Activated CD4-positive, alpha-beta T cell treated with anti-CD3 and anti-CD28 coated beads, Interleukin-2, amount 10 ng/mL, durations not matched to agents 24 days and 14 days (primary cell): ENCODE data around the gene GSC. TPM values are rescaled to one million over a fixed set of nuclear protein-coding genes. Genes with fewer than 3 reads are reported as not detected.

ENCODE experiments used
- DNase-seq: peaks from one replicate; pipeline ENCODE4 v3.0.0; 2022
- H3K27ac Mint-ChIP-seq: one replicate; pipeline ENCODE4 v1.8.0; 2022; ENCODE audit warnings: mild to moderate bottlenecking, mixed read lengths
- H3K27me3 Mint-ChIP-seq: one replicate; pipeline ENCODE4 v1.8.0; 2022; ENCODE audit warnings: mixed read lengths
- H3K36me3 Mint-ChIP-seq: one replicate; pipeline ENCODE4 v1.8.0; 2022; ENCODE audit warnings: low read depth, mild to moderate bottlenecking, mixed read lengths
- H3K4me1 Mint-ChIP-seq: one replicate; pipeline ENCODE4 v1.8.0; 2021; ENCODE audit warnings: mixed read lengths
- H3K4me3 Mint-ChIP-seq: one replicate; pipeline ENCODE4 v1.8.0; 2022; ENCODE audit warnings: mild to moderate bottlenecking, moderate library complexity, mixed read lengths
- H3K9me3 Mint-ChIP-seq: one replicate; pipeline ENCODE4 v1.8.0; 2021; ENCODE audit warnings: mixed read lengths
- intact Hi-C: fragments of 100-400 bp; cut with micrococcal nuclease; formaldehyde crosslinking; loops from one replicate; pipeline ENCODE4 v1.15.1; 2023
- total RNA-seq: library from RNA; stranded (reverse); gene quantifications from 2 replicates; pipeline ENCODE4 v1.2.3, GENCODE V29; 2022

Gene GSC
- total RNA-seq, 1 donor from 2014 or later = not detected

DNA sequence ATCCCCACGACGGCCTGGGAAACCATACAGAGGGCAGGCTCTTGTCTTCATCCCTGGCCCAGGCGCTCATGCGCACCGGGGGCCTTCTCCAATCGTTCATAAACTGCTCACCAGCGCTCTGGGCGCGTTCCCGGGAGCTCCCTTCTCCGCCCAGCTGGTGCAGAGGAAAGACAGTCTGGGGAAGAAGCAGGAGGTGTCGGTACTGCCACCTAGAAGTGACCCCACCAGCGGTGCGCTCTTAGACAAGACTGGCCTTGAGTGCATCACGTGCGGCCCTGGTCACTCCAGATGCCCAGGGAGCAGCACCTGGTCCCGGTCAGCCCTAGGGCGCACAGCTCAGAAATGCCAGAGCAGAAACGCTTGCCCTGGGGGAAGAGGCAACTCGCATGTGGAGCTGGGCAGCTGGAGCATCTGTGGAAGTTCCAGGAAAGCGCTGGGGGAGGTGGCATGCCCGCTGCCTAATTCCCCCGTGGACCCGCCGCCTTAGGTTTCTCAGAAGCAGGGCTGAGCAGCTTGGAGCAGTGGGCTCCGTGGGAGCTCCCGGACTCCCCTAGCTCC lies 2.5 kb downstream of the GSC start:
- Mint-ChIP-seq H3K9me3 (peaks cover 9% of the 10 kb centered on the region), H3K27ac (no peak overlapping the region), H3K27me3 (peaks cover 82% of the 10 kb centered on the region), H3K4me3 (peak overlapping the region; percentile 23), H3K4me1 (peaks cover 9% of the 10 kb centered on the region), H3K36me3 (peaks cover 6% of the 10 kb centered on the region)
- DNase-seq = no peak
- intact Hi-C loops = no loop called here

DNA sequence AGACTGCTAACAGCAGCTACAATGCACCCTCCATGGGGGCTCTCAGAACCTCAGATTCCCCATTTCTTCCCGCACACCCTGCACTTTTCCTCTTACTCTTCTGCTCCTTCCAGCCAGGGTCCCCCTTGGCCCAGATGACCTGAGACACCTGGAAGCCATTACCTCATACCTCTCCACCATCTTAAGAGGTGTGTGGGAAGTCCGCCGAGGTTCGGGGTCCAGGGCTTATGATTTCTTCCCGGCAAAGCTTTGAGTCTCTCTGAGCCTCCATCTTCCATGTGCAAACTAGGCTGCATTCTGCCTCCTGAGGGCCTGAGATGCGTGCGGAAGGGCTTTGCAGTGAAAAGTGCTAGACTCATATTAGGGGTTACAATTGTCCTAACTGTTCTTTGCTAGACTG lies 5.3 kb downstream of the GSC start:
- H3K27ac Mint-ChIP-seq = no peak overlapping the region
- H3K4me3 Mint-ChIP-seq = no peak overlapping the region
- no peak for DNase-seq
- no peaks in the 10 kb centered on the region for H3K9me3 Mint-ChIP-seq
- no peaks in the 10 kb centered on the region for H3K36me3 Mint-ChIP-seq
- peaks cover 7% of the 10 kb centered on the region for H3K4me1 Mint-ChIP-seq
- intact Hi-C loops = no loop called here
- H3K27me3 Mint-ChIP-seq = peaks cover 65% of the 10 kb centered on the region

DNA sequence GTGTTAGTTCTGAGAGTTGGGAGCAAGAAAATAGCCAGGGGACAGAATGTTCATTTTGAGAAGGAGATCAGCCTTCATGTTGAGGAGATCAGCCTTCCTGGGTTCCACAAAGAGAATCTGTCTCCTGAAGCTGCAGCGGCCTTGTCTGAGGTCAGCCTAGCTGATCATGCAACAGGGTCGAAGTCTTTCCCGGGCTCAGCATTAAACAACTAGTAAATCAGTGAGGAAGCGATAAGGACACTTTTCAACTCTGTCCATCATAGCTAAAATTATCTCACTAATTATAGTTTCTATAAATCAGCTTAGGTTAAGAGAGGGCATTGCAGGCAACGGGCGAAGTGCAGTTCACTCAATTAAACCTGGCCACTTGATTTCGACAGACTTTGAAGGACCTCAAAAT lies 7.5 kb downstream of the GSC start:
- Mint-ChIP-seq H3K4me1 (no peaks in the 10 kb centered on the region), H3K27ac (no peak overlapping the region), H3K9me3 (no peaks in the 10 kb centered on the region), H3K27me3 (peaks cover 50% of the 10 kb centered on the region), H3K36me3 (no peaks in the 10 kb centered on the region), H3K4me3 (no peak overlapping the region)
- DNase-seq = no peak
- intact Hi-C loops = no loop called here

DNA sequence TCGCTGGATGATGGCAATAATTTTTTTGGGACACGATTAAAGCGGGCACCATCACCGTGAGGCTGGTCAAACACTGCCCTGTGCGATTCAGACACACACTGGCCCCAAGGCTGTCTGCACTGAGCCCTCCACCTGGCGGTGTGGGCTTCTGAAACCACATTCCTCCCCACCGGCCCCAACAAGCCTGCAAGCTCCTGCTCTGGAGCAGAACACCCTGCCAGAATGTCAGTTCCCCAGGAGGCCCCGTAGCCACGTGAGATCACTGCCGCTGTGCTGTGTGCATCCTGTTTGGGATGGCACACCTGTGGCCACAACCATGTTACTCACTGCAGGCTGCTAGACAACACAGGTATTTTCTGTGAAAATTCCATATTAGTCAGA lies 7.9 kb downstream of the GSC start:
- Mint-ChIP-seq H3K9me3 (no peaks in the 10 kb centered on the region), H3K4me3 (no peak overlapping the region), H3K27ac (no peak overlapping the region), H3K4me1 (no peaks in the 10 kb centered on the region), H3K36me3 (no peaks in the 10 kb centered on the region), H3K27me3 (peaks cover 46% of the 10 kb centered on the region)
- intact Hi-C loops = no loop called here
- no peak for DNase-seq

DNA sequence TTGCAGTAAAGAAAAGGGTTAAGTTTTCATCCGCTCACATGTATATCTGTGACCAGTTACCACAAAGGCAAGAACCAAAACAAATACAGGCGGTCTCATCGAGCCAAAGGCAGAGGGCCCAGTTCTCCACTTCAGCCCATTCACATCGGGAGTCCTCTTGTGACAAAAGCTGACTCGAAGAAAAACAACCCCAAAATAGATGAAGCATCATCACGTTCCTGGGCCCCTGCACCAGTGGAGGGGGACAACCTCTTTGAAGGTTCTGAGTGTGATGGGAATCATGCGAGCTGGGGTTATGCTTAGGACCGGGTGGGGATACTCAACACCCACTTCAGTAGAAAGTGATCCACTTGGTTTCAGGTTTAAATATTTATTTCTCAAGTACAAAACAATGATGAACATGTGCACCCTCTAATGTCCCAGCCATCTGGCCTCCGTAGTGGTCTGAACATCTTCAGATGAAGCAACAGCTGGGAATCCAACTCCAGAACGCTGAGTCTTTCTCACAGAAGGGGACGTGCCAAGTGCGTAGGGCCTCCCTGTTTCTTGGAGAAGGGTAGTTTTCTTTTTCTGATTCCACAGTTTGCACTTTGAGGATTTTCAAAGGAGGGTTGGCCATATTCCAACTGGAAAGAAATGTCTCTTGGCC lies 8.4 kb downstream of the GSC start:
- no peak for DNase-seq

DNA sequence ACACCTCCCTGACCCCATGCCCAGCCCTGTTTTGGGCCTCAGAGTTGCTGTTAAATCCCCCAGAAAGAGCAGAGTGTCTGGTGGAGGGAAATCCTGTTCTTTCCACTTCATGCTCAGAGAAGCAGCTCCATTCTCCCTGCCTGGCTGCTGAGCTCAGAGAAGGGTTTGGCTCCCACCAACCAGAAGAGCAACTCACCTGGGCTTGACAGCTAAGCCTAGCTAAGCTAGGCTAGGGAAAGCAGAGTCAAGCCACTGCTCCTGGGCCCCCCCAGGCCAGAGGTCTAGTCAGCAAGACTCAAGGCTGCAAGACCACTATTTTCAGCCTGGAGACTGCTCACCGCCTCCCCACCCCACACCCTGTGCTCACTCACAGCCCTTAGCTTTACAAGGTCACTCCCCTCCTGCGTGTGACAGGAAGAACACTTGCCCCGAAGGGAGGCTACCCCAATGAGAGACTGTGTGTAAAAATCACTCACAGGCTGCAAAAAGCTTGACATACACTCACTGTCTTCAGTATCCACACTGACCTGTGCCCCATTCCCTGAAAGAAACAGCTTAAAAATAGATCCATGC lies 13.5 kb downstream of the GSC start:
- intact Hi-C loops = no loop called here
- Mint-ChIP-seq H3K9me3 (no peaks in the 10 kb centered on the region), H3K27ac (no peak overlapping the region), H3K27me3 (peaks cover 2% of the 10 kb centered on the region), H3K4me3 (no peak overlapping the region), H3K36me3 (no peaks in the 10 kb centered on the region), H3K4me1 (no peaks in the 10 kb centered on the region)
- DNase-seq = no peak

More for the DNA sequence above, 8.4 kb downstream of the GSC start:
- Mint-ChIP-seq H3K36me3 (no peaks in the 10 kb centered on the region), H3K4me3 (no peak overlapping the region), H3K9me3 (no peaks in the 10 kb centered on the region), H3K4me1 (no peaks in the 10 kb centered on the region), H3K27me3 (peaks cover 42% of the 10 kb centered on the region), H3K27ac (no peak overlapping the region)
- intact Hi-C loops = no loop called here

DNA sequence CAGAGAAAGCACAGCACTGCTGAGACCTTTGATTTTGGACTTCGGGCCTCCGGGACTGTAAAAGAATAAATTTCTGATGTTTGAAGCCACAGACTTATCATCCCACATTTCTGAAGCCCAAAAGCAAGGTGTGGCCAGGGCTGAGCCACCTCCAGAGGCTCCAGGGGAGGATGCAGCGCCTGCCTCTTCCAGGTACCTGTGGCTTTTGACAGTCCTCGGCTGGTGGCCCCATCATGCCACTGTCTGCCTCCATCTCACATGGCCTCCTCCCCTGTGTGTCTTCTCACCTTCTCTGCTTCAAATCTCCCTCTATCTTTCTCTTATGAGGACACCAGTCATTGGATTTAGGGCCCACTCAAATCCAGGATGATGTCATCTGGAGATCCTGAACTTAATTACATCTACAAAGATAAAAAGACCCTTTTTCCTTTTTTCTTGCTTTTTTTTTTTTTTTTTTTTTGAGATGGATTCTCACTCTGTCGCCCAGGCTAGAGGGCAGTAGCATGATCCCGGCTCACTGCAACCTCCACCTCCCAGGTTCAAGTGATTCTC lies 15.4 kb downstream of the GSC start:
- no peak for DNase-seq
- H3K4me3 Mint-ChIP-seq = no peak overlapping the region
- no peaks in the 10 kb centered on the region for H3K36me3 Mint-ChIP-seq
- H3K27ac Mint-ChIP-seq = no peak overlapping the region
- no peaks in the 10 kb centered on the region for H3K9me3 Mint-ChIP-seq
- peaks cover 2% of the 10 kb centered on the region for H3K27me3 Mint-ChIP-seq
- intact Hi-C loops = no loop called here
- no peaks in the 10 kb centered on the region for H3K4me1 Mint-ChIP-seq

DNA sequence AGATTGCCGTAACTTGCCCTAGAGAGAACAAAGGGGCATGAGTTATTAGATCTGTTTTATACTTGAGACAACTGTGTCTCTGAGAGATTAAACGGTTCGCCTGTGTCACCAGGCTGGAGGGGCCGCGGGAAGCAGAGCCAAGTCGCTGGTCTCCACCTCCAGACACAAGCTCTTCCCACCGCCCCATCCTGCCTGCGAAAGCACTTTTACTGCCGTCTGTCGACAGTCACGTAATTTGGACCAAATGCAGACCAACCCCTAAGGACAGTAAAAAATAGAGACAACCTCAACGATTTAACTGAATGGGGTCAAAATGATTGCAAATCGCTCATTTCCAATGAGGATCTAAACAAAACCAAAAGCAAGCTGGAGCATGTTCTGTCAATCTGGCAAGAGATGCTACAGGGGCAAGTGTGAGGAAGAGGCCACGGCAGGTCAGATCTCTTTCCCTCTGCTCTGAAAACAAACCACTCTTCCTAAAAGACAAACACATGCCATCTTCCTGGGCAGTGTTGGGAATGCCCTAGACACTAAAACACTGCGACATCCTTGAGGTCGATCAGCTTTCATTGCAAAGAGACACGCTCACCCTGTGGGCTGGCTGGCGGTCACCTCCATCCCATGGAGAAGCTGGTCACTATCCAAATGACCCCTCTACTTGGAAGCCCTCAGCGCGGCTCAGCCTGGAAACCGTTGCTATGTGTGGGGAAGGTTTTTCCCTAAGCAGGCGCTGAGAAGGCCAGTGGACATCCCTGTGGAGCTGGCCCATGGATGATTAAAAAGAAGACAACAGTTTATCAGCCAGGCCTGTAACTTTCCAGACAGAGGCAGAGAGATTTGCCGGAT lies 17.1 kb downstream of the GSC start:
- no peak overlapping the region for H3K27ac Mint-ChIP-seq
- no peak for DNase-seq
- H3K27me3 Mint-ChIP-seq = peaks cover 2% of the 10 kb centered on the region
- no peak overlapping the region for H3K4me3 Mint-ChIP-seq
- no peaks in the 10 kb centered on the region for H3K4me1 Mint-ChIP-seq
- intact Hi-C loops = no loop called here
- H3K36me3 Mint-ChIP-seq = no peaks in the 10 kb centered on the region
- H3K9me3 Mint-ChIP-seq = no peaks in the 10 kb centered on the region

DNA sequence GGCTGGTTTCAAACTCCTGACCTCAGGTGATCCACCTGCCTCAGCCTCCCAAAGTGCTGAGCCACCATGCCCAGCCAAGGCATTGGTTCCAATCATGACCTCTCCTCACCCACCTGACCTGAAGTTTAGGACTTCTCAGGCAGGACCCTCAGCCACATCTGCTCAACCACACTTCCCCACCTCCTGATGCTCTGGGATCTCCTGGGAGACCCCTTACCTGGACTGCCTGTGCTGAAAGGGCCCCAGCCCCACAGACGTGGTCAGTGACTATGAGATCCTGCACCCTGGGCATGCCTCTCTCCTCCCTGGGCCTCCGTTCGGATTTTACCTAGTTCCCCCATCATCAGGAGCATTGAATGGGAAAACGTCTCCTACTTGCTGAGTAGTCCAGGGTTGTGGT lies 18.0 kb downstream of the GSC start:
- H3K4me3 Mint-ChIP-seq = no peak overlapping the region
- DNase-seq = no peak
- intact Hi-C loops = no loop called here
- H3K9me3 Mint-ChIP-seq = no peaks in the 10 kb centered on the region
- H3K27ac Mint-ChIP-seq = no peak overlapping the region
- H3K36me3 Mint-ChIP-seq = no peaks in the 10 kb centered on the region
- no peaks in the 10 kb centered on the region for H3K4me1 Mint-ChIP-seq
- peaks cover 2% of the 10 kb centered on the region for H3K27me3 Mint-ChIP-seq

DNA sequence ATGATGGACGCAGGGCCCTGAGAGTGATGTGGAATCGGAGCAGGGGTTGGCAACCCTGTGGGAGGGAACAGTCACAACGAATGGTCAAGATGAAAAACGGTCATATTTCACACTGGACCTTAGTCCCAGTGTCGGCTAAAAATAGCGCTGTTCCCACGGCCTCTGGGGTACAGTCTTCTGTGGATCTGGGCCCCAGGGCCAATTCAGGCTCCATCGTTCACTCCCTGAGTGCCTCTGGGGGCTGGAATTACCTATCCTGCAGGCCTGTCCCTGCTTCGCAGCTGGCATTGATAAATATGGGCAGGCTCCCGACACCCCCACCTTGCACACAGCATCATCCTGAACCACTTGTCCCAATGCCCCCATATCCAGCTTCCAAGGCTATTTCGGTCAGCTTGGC lies 18.6 kb downstream of the GSC start:
- peaks cover 2% of the 10 kb centered on the region for H3K27me3 Mint-ChIP-seq

DNA sequence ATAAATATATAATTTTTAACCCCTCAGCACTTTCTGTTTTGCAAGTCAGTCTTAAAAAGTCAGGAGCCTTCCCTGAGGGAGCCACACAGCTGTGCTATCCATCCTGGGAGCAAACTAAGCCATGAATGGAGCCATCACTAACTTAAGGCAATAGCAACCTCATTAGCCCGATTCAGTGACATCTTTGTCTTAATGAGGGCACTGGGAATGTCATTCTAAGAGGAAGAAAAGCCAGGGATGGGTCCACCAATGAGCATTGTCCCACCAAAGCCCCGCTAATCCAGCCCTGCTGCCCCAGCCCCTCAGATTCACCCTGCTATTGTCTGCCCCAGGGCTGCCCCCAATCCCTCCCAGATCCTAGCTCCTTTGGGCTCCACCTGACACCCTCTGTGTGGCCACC lies 19.5 kb downstream of the GSC start:
- no peaks in the 10 kb centered on the region for H3K9me3 Mint-ChIP-seq
- no peaks in the 10 kb centered on the region for H3K36me3 Mint-ChIP-seq
- no peak overlapping the region for H3K27ac Mint-ChIP-seq
- no peak overlapping the region for H3K4me3 Mint-ChIP-seq
- DNase-seq = no peak
- peaks cover 2% of the 10 kb centered on the region for H3K27me3 Mint-ChIP-seq
- intact Hi-C loops = no loop called here
- H3K4me1 Mint-ChIP-seq = no peaks in the 10 kb centered on the region

More for the DNA sequence above, 18.6 kb downstream of the GSC start:
- intact Hi-C loops = no loop called here
- Mint-ChIP-seq H3K27ac (no peak overlapping the region), H3K4me1 (no peaks in the 10 kb centered on the region), H3K9me3 (no peaks in the 10 kb centered on the region), H3K4me3 (no peak overlapping the region), H3K36me3 (no peaks in the 10 kb centered on the region)
- DNase-seq = no peak

DNA sequence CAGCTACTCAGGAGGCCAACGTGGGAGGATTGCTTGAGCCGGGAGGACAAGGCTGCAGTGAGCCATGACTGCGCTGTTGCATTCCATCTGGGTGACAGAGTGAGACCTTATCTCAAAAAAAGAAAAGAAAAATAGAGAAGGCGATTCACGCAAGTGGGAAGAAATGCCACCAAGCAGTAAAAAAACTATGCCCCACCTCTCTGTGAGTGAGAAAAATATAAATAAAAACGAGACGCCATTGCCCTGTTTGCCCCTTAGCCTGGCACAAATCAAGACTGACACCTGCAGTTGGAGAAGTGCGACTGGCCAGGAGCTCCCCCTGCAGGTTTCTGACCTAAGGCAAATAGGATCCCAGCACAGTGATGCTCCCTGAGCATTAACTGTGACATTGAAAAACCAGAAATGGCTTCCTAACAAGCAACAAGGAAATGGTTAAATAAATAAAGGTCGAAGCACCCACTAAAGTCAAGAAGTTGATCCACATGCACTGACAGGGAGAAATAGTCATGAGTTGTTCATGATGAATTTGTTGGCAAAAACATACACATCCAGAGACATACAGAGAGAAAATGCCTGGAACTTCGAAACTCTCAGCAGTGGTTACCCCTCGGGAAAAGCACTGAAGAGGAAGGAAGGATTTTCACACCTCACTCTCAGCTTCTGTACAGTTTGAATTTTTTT lies 21.1 kb downstream of the GSC start:
- Mint-ChIP-seq H3K36me3 (no peaks in the 10 kb centered on the region), H3K27ac (no peak overlapping the region), H3K4me1 (no peaks in the 10 kb centered on the region), H3K27me3 (peaks cover 2% of the 10 kb centered on the region), H3K4me3 (no peak overlapping the region), H3K9me3 (no peaks in the 10 kb centered on the region)
- intact Hi-C loops = no loop called here
- DNase-seq = peak; percentile 63

DNA sequence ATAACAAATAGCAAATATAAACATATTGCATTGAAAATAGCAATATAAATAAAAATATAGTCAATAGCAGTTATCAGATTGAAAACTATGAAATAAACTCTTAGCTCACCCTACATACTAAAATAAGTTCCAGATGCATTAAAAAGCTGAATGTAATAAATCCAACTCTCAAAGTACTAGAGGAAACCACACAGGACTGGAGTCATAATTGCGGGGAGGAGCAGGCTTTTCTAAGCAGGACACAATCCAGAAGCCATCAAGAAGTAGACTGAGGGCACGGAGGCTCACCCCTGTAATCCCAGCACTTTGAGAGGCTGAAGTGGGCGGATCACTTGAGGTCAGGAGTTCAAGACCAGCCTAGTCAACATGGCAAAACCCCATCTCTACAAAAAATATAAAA lies 22.2 kb downstream of the GSC start:
- no peaks in the 10 kb centered on the region for H3K4me1 Mint-ChIP-seq
- H3K4me3 Mint-ChIP-seq = no peak overlapping the region
- DNase-seq = no peak
- no peaks in the 10 kb centered on the region for H3K36me3 Mint-ChIP-seq
- H3K27ac Mint-ChIP-seq = no peak overlapping the region
- peaks cover 2% of the 10 kb centered on the region for H3K27me3 Mint-ChIP-seq
- intact Hi-C loops = no loop called here
- no peaks in the 10 kb centered on the region for H3K9me3 Mint-ChIP-seq
